Iris pigment epithelial cell (primary cell): Measurements from ENCODE around the gene RAD9A.

Source experiments
- DNase-seq: peaks from one replicate; pipeline ENCODE4 v3.0.0-alpha.2; 2011; ENCODE audit warnings: low read depth

The RAD9A gene

GRCh38 chr11:67428052-67429001 is 36.5 kb downstream of the RAD9A start, which contains the start of gene RPS6KB2:
Gene RPS6KB2 (plus strand): TSS chr11:67428494. CDS start chr11:67428546, 52 bp downstream.
- peak; percentile 96 for DNase-seq

GRCh38 chr11:67429038-67429668 is 37.4 kb downstream of the RAD9A start:
- DNase-seq: no peak

- no peak for DNase-seq
Observed at GRCh38 chr11:67429722-67430121, 37.9 kb downstream of the RAD9A start.

GRCh38 chr11:67431346-67432249 is 39.8 kb downstream of the RAD9A start:
- no peak for DNase-seq

GRCh38 chr11:67432655-67433349 is 41.0 kb downstream of the RAD9A start:
- DNase-seq: no peak

GRCh38 chr11:67433536-67434394 is 42.0 kb downstream of the RAD9A start:
- no peak for DNase-seq

- no peak for DNase-seq
Observed at GRCh38 chr11:67434395-67434881, 42.7 kb downstream of the RAD9A start.

- DNase-seq: no peak
Observed at GRCh38 chr11:67435031-67435726, 43.4 kb downstream of the RAD9A start.

GRCh38 chr11:67435727-67436458 is 44.1 kb downstream of the RAD9A start:
- no peak for DNase-seq

GRCh38 chr11:67436459-67437081 is 44.8 kb downstream of the RAD9A start:
- no peak for DNase-seq

- DNase-seq: no peak
Observed at GRCh38 chr11:67437082-67437808, 45.5 kb downstream of the RAD9A start, which contains the start of gene PTPRCAP. Gene PTPRCAP (minus strand): TSS chr11:67437682. CDS start chr11:67437619, 63 bp downstream.

GRCh38 chr11:67437809-67438157 is 46.0 kb downstream of the RAD9A start:
- no peak for DNase-seq

- DNase-seq: no peak
Observed at GRCh38 chr11:67438158-67438902, 46.5 kb downstream of the RAD9A start.

GRCh38 chr11:67439321-67440228 is 47.8 kb downstream of the RAD9A start:
- DNase-seq: no peak

GRCh38 chr11:67440229-67441097 is 48.7 kb downstream of the RAD9A start:
- DNase-seq: no peak
